ENCODE data around the gene PLPP3. TPM values are rescaled to one million over a fixed set of nuclear protein-coding genes. Genes with fewer than 3 reads are reported as not detected.

The PLPP3 gene
- total RNA-seq, 1 donor from 2014 or later = 4.9 TPM

- no peak for TF ChIP-seq CTCF (IDR thresholded peaks at IDR 0.05; ENCODE audit: insufficient read depth, low read length, poor library complexity, severe bottlenecking)
- DNase-seq (ENCODE audit: low read depth) = no peak
- H3K4me3 ChIP-seq (ENCODE audit: low read depth, low read length) = no peak overlapping the region
- H3K36me3 ChIP-seq (ENCODE audit: control insufficient read depth, insufficient read depth, low read length) = no peaks in the 10 kb centered on the region
- H3K27me3 ChIP-seq (ENCODE audit: control insufficient read depth, insufficient read depth, low read length) = no peaks in the 10 kb centered on the region
Observed at GRCh38 chr1:56452027-56453011, 127.0 kb downstream of the PLPP3 start.

- Histone ChIP-seq H3K36me3 (ENCODE audit: control insufficient read depth, insufficient read depth, low read length) (no peaks in the 10 kb centered on the region), H3K4me3 (ENCODE audit: low read depth, low read length) (no peak overlapping the region), H3K27me3 (ENCODE audit: control insufficient read depth, insufficient read depth, low read length) (no peaks in the 10 kb centered on the region)
- TF ChIP-seq CTCF (IDR thresholded peaks at IDR 0.05; ENCODE audit: insufficient read depth, low read length, poor library complexity, severe bottlenecking) = no peak
- DNase-seq (ENCODE audit: low read depth) = no peak
Observed at GRCh38 chr1:56451491-56451890, 127.9 kb downstream of the PLPP3 start.

GRCh38 chr1:56450004-56450666, 129.2 kb downstream of the PLPP3 start:
- DNase-seq (ENCODE audit: low read depth) = no peak
- no peak for TF ChIP-seq CTCF (IDR thresholded peaks at IDR 0.05; ENCODE audit: insufficient read depth, low read length, poor library complexity, severe bottlenecking)
- Histone ChIP-seq H3K36me3 (ENCODE audit: control insufficient read depth, insufficient read depth, low read length) (no peaks in the 10 kb centered on the region), H3K27me3 (ENCODE audit: control insufficient read depth, insufficient read depth, low read length) (no peaks in the 10 kb centered on the region), H3K4me3 (ENCODE audit: low read depth, low read length) (no peak overlapping the region)

GRCh38 chr1:56448529-56449300, 130.6 kb downstream of the PLPP3 start:
- TF ChIP-seq CTCF (IDR thresholded peaks at IDR 0.05; ENCODE audit: insufficient read depth, low read length, poor library complexity, severe bottlenecking) = no peak
- no peaks in the 10 kb centered on the region for H3K27me3 ChIP-seq (ENCODE audit: control insufficient read depth, insufficient read depth, low read length)
- no peak overlapping the region for H3K4me3 ChIP-seq (ENCODE audit: low read depth, low read length)
- no peaks in the 10 kb centered on the region for H3K36me3 ChIP-seq (ENCODE audit: control insufficient read depth, insufficient read depth, low read length)
- peak; percentile 14 for DNase-seq (ENCODE audit: low read depth)

GRCh38 chr1:56447823-56448222, 131.5 kb downstream of the PLPP3 start:
- Histone ChIP-seq H3K4me3 (ENCODE audit: low read depth, low read length) (no peak overlapping the region), H3K36me3 (ENCODE audit: control insufficient read depth, insufficient read depth, low read length) (no peaks in the 10 kb centered on the region), H3K27me3 (ENCODE audit: control insufficient read depth, insufficient read depth, low read length) (no peaks in the 10 kb centered on the region)
- no peak for TF ChIP-seq CTCF (IDR thresholded peaks at IDR 0.05; ENCODE audit: insufficient read depth, low read length, poor library complexity, severe bottlenecking)
- DNase-seq (ENCODE audit: low read depth) = no peak
